GM12878 (cell line): Measurements from ENCODE around the gene CDC25A. TPM values are rescaled to one million over a fixed set of nuclear protein-coding genes. Genes with fewer than 3 reads are reported as not detected.

ENCODE experiments used
- ATAC-seq: fragments of 200-7000 bp; cut with Tn5 transposase; 3 replicates; pipeline ENCODE4 v1.9.1; 2020; ENCODE audit warnings: mild to moderate bottlenecking, moderate library complexity
- BruUV-seq: library from RNA; stranded (reverse); fragments of 400-500 nt; replicated peaks from 2 replicates; lab custom pipeline; 2021; lab: Mats Ljungman, UMichigan
- CTCF ChIA-PET: fragments of 300-600 bp; sonication (Branson Sonifier 250); formaldehyde crosslinking; extraction: SDS; loops from one replicate; lab custom pipeline; 2021; ENCODE audit warnings: inconsistent platforms; lab: Yijun Ruan, JAX
- POLR2A ChIA-PET: fragments of 350-600 bp; formaldehyde crosslinking; extraction: SDS; loops from one replicate; lab custom pipeline; 2021; ENCODE audit warnings: inconsistent platforms; lab: Charles Lee
- RAD21 ChIA-PET: fragments of 300-600 bp; sonication (Branson Sonifier 250); formaldehyde crosslinking; loops from one replicate; lab custom pipeline; 2023; ENCODE audit warnings: antibody characterized with exemption; ENCODE audit not compliant: unreplicated experiment; lab: Charles Lee
- SMC1A ChIA-PET: fragments of 300-600 bp; sonication (Branson Sonifier 250); formaldehyde crosslinking; loops from one replicate; lab custom pipeline; 2023; ENCODE audit not compliant: unreplicated experiment, uncharacterized antibody; lab: Charles Lee
- DNase-seq: peaks from one replicate; pipeline ENCODE4 v3.0.0-alpha.2; 2011; ENCODE audit warnings: low read depth, low spot score
- FAIRE-seq: peaks from 3 replicates; lab custom pipeline; 2011; peaks lifted over from hg19 to GRCh38; lab: Jason Lieb, UNC
- H2AFZ ChIP-seq: 2 replicates; pipeline ENCODE4 v1.6.0; 2011; ENCODE audit warnings: low read depth, low read length, control low read depth; ENCODE audit not compliant: control insufficient read depth
- H3K27ac ChIP-seq: 2 replicates; pipeline ENCODE4 v1.5.1; 2011; ENCODE audit warnings: control low read depth; ENCODE audit not compliant: control insufficient read depth, insufficient read depth
- H3K27me3 ChIP-seq, 2 experiments: replicated peaks in 1 of 2; 2 replicates each; pipeline versions ENCODE4 v1.6.0 to v1.6.1; 2011; ENCODE audit warnings: low read length in 1 of 2; ENCODE audit not compliant: control insufficient read depth in 2 of 2, insufficient read depth in 2 of 2
- H3K36me3 ChIP-seq, 2 experiments: 2 replicates each; pipeline ENCODE4 v1.5.1; 2011; ENCODE audit warnings: low read length in 1 of 2; ENCODE audit not compliant: control insufficient read depth in 2 of 2, insufficient read depth in 2 of 2
- H3K4me1 ChIP-seq: 2 replicates; pipeline ENCODE4 v1.6.1; 2011; ENCODE audit warnings: mild to moderate bottlenecking, low read length, moderate library complexity, mixed read lengths; ENCODE audit not compliant: control insufficient read depth, insufficient read depth
- H3K4me2 ChIP-seq: 2 replicates; pipeline ENCODE4 v1.6.0; 2011; ENCODE audit warnings: control low read depth; ENCODE audit not compliant: control insufficient read depth, insufficient read depth
- H3K4me3 ChIP-seq: fragments of 200-600 bp; sonication (generic); 2 replicates; pipeline ENCODE4 v1.5.1; 2016
- H3K79me2 ChIP-seq: 2 replicates; pipeline ENCODE4 v1.6.0; 2011; ENCODE audit warnings: low read length; ENCODE audit not compliant: control insufficient read depth, insufficient read depth
- H3K9ac ChIP-seq: 2 replicates; pipeline ENCODE4 v1.8.0; 2011; ENCODE audit warnings: low read length, control low read depth, mixed read lengths; ENCODE audit not compliant: control insufficient read depth, insufficient read depth
- H3K9me3 ChIP-seq: replicated peaks from 3 replicates; pipeline ENCODE4 v1.5.1; 2011; ENCODE audit warnings: mild to moderate bottlenecking, low read length; ENCODE audit not compliant: control insufficient read depth, insufficient read depth
- H4K20me1 ChIP-seq: 2 replicates; pipeline ENCODE4 v1.6.0; 2011; ENCODE audit not compliant: control insufficient read depth, insufficient read depth
- BRCA1 ChIP-seq: IDR thresholded peaks from 2 replicates; pipeline ENCODE4 v1.6.1; 2011; ENCODE audit warnings: low read depth, low read length, improper control_type of control experiment
- EGR1 ChIP-seq, 2 experiments: IDR thresholded peaks; 1 replicate in 1 of 2; 2 replicates in 1 of 2; pipeline ENCODE4 v1.6.1; 2011 to 2012; ENCODE audit warnings: low read depth in 2 of 2, low read length in 2 of 2, borderline replicate concordance in 1 of 2, mild to moderate bottlenecking in 1 of 2, moderate library complexity in 1 of 2
- HCFC1 ChIP-seq: fragments of 150-350 bp; IDR thresholded peaks from 2 replicates; pipeline ENCODE4 v1.6.1; 2014; ENCODE audit warnings: low read length
- IKZF1 ChIP-seq: fragments of 450-650 bp; conservative IDR thresholded peaks from 2 replicates; pipeline ENCODE4 v1.6.1; 2017; ENCODE audit warnings: antibody characterized with exemption, mild to moderate bottlenecking
- IKZF2 ChIP-seq, 2 experiments: fragments of 450-650 bp; IDR thresholded peaks; 2 replicates each; pipeline ENCODE4 v1.6.1; 2017; ENCODE audit warnings: mild to moderate bottlenecking in 2 of 2, moderate library complexity in 2 of 2
- MEF2B ChIP-seq: fragments of 450-650 bp; IDR thresholded peaks from 2 replicates; pipeline ENCODE4 v1.6.1; 2018; ENCODE audit warnings: mild to moderate bottlenecking, moderate library complexity; ENCODE audit not compliant: partially characterized antibody, poor library complexity, severe bottlenecking
- MYB ChIP-seq: fragments of 150-350 bp; IDR thresholded peaks from 2 replicates; pipeline ENCODE4 v1.6.1; 2014; ENCODE audit warnings: mild to moderate bottlenecking, low read depth, low read length, borderline replicate concordance
- POLR2A ChIP-seq: IDR thresholded peaks from 2 replicates; pipeline ENCODE4 v1.6.1; 2011; ENCODE audit warnings: low read depth, mild to moderate bottlenecking, low read length
- RAD21 ChIP-seq: IDR thresholded peaks from 2 replicates; pipeline ENCODE4 v1.6.1; 2011; ENCODE audit warnings: mild to moderate bottlenecking, low read depth, low read length, moderate library complexity; ENCODE audit not compliant: insufficient read depth
- RB1 ChIP-seq: fragments of 450-650 bp; formaldehyde crosslinking; IDR thresholded peaks from 2 replicates; pipeline ENCODE4 v1.6.1; 2017; ENCODE audit warnings: mild to moderate bottlenecking, borderline replicate concordance
- RELB ChIP-seq: fragments of 450-650 bp; IDR thresholded peaks from 2 replicates; pipeline ENCODE4 v1.6.1; 2017; ENCODE audit warnings: low read depth, mild to moderate bottlenecking, moderate library complexity
- RUNX3 ChIP-seq: IDR thresholded peaks from 2 replicates; pipeline ENCODE4 v1.6.1; 2012; ENCODE audit warnings: low read length, inconsistent platforms
- SP1 ChIP-seq: IDR thresholded peaks from one replicate; pipeline ENCODE4 v1.6.1; 2011; ENCODE audit warnings: low read depth, low read length
- SPI1 ChIP-seq: IDR thresholded peaks from 2 replicates; pipeline ENCODE4 v1.6.1; 2011; ENCODE audit warnings: low read depth, mild to moderate bottlenecking, low read length, moderate library complexity, borderline replicate concordance; ENCODE audit not compliant: insufficient read depth
- TCF7 ChIP-seq: IDR thresholded peaks from 2 replicates; pipeline ENCODE4 v1.6.1; 2014; ENCODE audit warnings: antibody characterized with exemption, borderline replicate concordance
- YY1 ChIP-seq: IDR thresholded peaks from 2 replicates; pipeline ENCODE4 v1.6.1; 2011; ENCODE audit warnings: low read depth, mild to moderate bottlenecking, low read length
- ZBTB11 ChIP-seq: fragments of 450-650 bp; formaldehyde crosslinking; IDR thresholded peaks from 2 replicates; pipeline ENCODE4 v1.5.0; 2022; ENCODE audit warnings: mild to moderate bottlenecking, missing genetic modification characterization
- ZNF384 ChIP-seq: IDR thresholded peaks from 2 replicates; pipeline ENCODE4 v1.6.1; 2012; ENCODE audit warnings: low read depth, mild to moderate bottlenecking, low read length, improper control_type of control experiment, borderline replicate concordance
- ZSCAN29 ChIP-seq: fragments of 450-650 bp; IDR thresholded peaks from 2 replicates; pipeline ENCODE4 v1.6.1; 2017; ENCODE audit warnings: mild to moderate bottlenecking, moderate library complexity
- WGBS: methylation state at CpG from one replicate; pipeline ENCODE4 v1.1.6; 2016; ENCODE audit warnings: low lambda C conversion rate; ENCODE audit not compliant: insufficient replicate concordance, insufficient coverage; ENCODE audit errors: missing lambda C conversion rate; 5-methylcytosine and 5-hydroxymethylcytosine counted together
- in situ Hi-C: fragments of 300-500 bp; cut with MboI; formaldehyde crosslinking; loops from 9 replicates; pipeline ENCODE4 v1.14.3; 2018; ENCODE audit warnings: mixed read lengths
- intact Hi-C: fragments of 100-400 bp; cut with micrococcal nuclease; formaldehyde crosslinking; loops from one replicate; pipeline ENCODE4 v1.14.2; 2022; ENCODE audit not compliant: unreplicated experiment
- polyA plus RNA-seq, 11 experiments: library from polyadenylated mRNA; depleted of rRNA in 4 of 11; unstranded in 6 of 11; stranded (reverse) in 5 of 11; fragments of >200 nt; fragmentation: Nextera tagmentation in 4 of 11; fragmentation: Illumina TruSeq in 1 of 11; extraction: Ambion mirVana in 4 of 11; extraction: Trizol in 1 of 11; gene quantifications; 1 replicate in 1 of 11; 2 replicates in 10 of 11; pipeline versions ENCODE4 v1.2.1 to v1.2.3, GENCODE V29; 2011 to 2016; ENCODE audit warnings: inconsistent platforms in 2 of 11, missing spikeins in 2 of 11, low read depth in 1 of 11
- total RNA-seq, 4 experiments: library from RNA; depleted of rRNA in 3 of 4; stranded (reverse); fragments of >200 nt in 3 of 4; fragmentation: Illumina TruSeq in 1 of 4; extraction: Trizol in 1 of 4; gene quantifications; 2 replicates each; pipeline versions ENCODE4 v1.2.1 to v1.2.3, GENCODE V29; 2013 to 2021

CDC25A gene
- total and polyA plus RNA-seq, 10 of the 15 experiments (the other 5 are each of a cell fraction or from before 2014, with no cell fraction given): 2.9 to 36.6 (median 26.9) TPM

GRCh38 chr3:48194446-48195071 lies 6.3 kb upstream of the CDC25A start:
- Histone ChIP-seq H3K4me3 (no peak overlapping the region), H3K9ac (no peak overlapping the region), H3K36me3 (no peaks in the 10 kb centered on the region), H4K20me1 (no peaks in the 10 kb centered on the region), H3K4me2 (no peak overlapping the region), H3K9me3 (no peaks in the 10 kb centered on the region), H3K79me2 (no peaks in the 10 kb centered on the region), H3K27ac (no peak overlapping the region), H2AFZ (peak overlapping the region; percentile 10; the same call in 1 of the 2 replicates), H3K4me1 (no peaks in the 10 kb centered on the region), H3K27me3 (no peaks in the 10 kb centered on the region)
- POLR2A ChIA-PET: interaction anchor here (0.6 to 1.5 kb wide), 3 partner anchors 43 to 379 kb away, joined by 3 to 5 read pairs (median 5); no protein-coding TSS in a partner anchor
- CTCF ChIA-PET: interaction anchor here (0.6 to 6.6 kb wide), 31 partner anchors 9 to 510 kb away, joined by 3 to 85 read pairs (median 5); partner anchors contain the start of genes CAMP, CCDC51, TMA7 and ZNF589
- BruUV-seq: no TSS peak
- RAD21 ChIA-PET: interaction anchor here (0.6 to 5.3 kb wide), 24 partner anchors 11 to 245 kb away, joined by 3 to 66 read pairs (median 4); partner anchors contain the start of genes CCDC51, TMA7 and ZNF589
- SMC1A ChIA-PET: interaction anchor here (0.7 to 2.4 kb wide), 12 partner anchors 13 to 360 kb away, joined by 3 to 25 read pairs (median 5); partner anchors contain the start of genes CAMP and ZNF589
- 54% methylated on average over 9 of the region's 9 CpGs for WGBS
- DNase-seq (peak; percentile 23), FAIRE-seq (no peak), ATAC-seq (peak; percentile 59)
- intact Hi-C loops (loop anchor here (5.0 kb wide), 1 partner anchor 38 kb away; no protein-coding TSS in a partner anchor), in situ Hi-C loops (no loop called here)
- TF ChIP-seq TCF7 (no peak), HCFC1 (no peak), EGR1 (IDR thresholded peaks at IDR 0.05; ENCODE audit: borderline replicate concordance in 1 of 2, low read depth in 2 of 2, low read length in 2 of 2) (no peak), IKZF2 (IDR thresholded peaks at IDR 0.05) (peak; percentile 69 to 74), ZNF384 (peak; percentile 47; the same call in 1 of the 2 replicates), ZBTB11 (CRISPR knock-in tag) (no peak), RELB (0 out of 2 replicates have a peak, but pooled peaks have one; percentile 30), MEF2B (peak; percentile 99), POLR2A (no peak), RB1 (peak; percentile 75; the same call in 1 of the 2 replicates), BRCA1 (no peak), MYB (no peak), YY1 (peak; percentile 62; the same call in 1 of the 2 replicates), IKZF1 (peak; percentile 79), SPI1 (no peak), SP1 (no peak), ZSCAN29 (no peak), RUNX3 (no peak), RAD21 (peak; percentile 87)
